H1 (cell line): Measurements from ENCODE around the gene SSX2IP. TPM values are rescaled to one million over a fixed set of nuclear protein-coding genes. Genes with fewer than 3 reads are reported as not detected.

Source experiments
- polyA plus RNA-seq, 7 experiments: library from polyadenylated mRNA; depleted of rRNA in 3 of 7; stranded (reverse) in 5 of 7; unstranded in 2 of 7; fragments of >200 nt in 5 of 7; fragments of 200-250 nt in 2 of 7; gene quantifications; 1 replicate in 5 of 7; 2 replicates in 1 of 7; 4 replicates in 1 of 7; pipeline versions ENCODE4 v1.2.1 to v1.2.3, GENCODE V29; 2011 to 2013; ENCODE audit warnings: missing spikeins in 2 of 7, mixed read lengths in 2 of 7
- total RNA-seq: library from RNA; stranded (reverse); fragmentation: NEBNext Ultra II Directional; extraction: Animal tissue kit (Norgen Biotek cat#: 25700); gene quantifications from 2 replicates; pipeline ENCODE4 v1.2.1, GENCODE V29; 2021
- TF ChIP-seq, protein P1 (sequence below): IDR thresholded peaks from 2 replicates; pipeline ENCODE4 v1.6.1; 2012; ENCODE audit warnings: inconsistent platforms

SSX2IP gene
- total and polyA plus RNA-seq, 2 of the 8 experiments (the other 6 are each of a cell fraction or from before 2014, with no cell fraction given) = 4.0 to 31.3 TPM

DNA sequence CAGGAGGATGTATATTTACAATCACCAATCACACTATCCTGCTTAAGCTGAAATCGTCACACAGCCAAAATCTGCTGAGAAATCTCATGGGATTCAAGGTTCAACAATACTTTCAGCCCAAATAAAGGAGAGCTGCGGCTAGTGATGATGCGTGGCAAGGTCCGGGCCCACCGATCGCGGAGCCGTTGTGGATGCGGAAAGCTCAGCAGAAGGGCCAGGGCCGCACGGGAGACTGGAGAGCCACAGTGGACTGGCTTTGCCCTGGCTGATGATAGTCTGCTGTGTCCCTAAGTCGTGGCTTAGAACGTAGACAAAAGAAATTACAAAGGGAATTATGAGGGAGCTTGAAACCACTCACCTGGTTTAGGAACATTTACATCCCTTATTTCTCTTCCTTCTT, 48.0 kb upstream of the SSX2IP start (continued):
- TF ChIP-seq, protein P1, sequence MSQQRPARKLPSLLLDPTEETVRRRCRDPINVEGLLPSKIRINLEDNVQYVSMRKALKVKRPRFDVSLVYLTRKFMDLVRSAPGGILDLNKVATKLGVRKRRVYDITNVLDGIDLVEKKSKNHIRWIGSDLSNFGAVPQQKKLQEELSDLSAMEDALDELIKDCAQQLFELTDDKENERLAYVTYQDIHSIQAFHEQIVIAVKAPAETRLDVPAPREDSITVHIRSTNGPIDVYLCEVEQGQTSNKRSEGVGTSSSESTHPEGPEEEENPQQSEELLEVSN = no peak
